ENCODE results near the gene L3MBTL4.

Gene L3MBTL4

GRCh38 chr18:6022845-6023244 is 391.9 kb downstream of the L3MBTL4 start:
- no peaks in the 10 kb centered on the region for H3K9me3 ChIP-seq (ENCODE audit: control insufficient read depth, insufficient read depth, low read length)
- WGBS (ENCODE audit: insufficient coverage, insufficient read length): no CpG with 5 or more reads among the region's 5 CpGs
- H3K4me3 ChIP-seq (ENCODE audit: low read length): no peak overlapping the region
- peaks cover 1% of the 10 kb centered on the region; the same call in 1 of the 2 replicates for H3K4me1 ChIP-seq (ENCODE audit: control insufficient read depth, insufficient read depth, low read length)
- DNase-seq (ENCODE audit: low read depth, low spot score): peak; percentile 7
- no peaks in the 10 kb centered on the region for H3K27me3 ChIP-seq (ENCODE audit: control insufficient read depth, insufficient read depth, low read length)
- no peaks in the 10 kb centered on the region for H3K36me3 ChIP-seq (ENCODE audit: control insufficient read depth, insufficient read depth, low read length)
- H3K27ac ChIP-seq (ENCODE audit: low read length): no peak overlapping the region

GRCh38 chr18:6022074-6022444 is 392.7 kb downstream of the L3MBTL4 start:
- H3K27me3 ChIP-seq (ENCODE audit: control insufficient read depth, insufficient read depth, low read length): no peaks in the 10 kb centered on the region
- DNase-seq (ENCODE audit: low read depth, low spot score): no peak

GRCh38 chr18:6021306-6022073 is 393.2 kb downstream of the L3MBTL4 start:
- H3K27ac ChIP-seq (ENCODE audit: low read length): no peak overlapping the region
- H3K4me3 ChIP-seq (ENCODE audit: low read length): no peak overlapping the region
- peaks cover 1% of the 10 kb centered on the region; the same call in 1 of the 2 replicates for H3K4me1 ChIP-seq (ENCODE audit: control insufficient read depth, insufficient read depth, low read length)
- DNase-seq (ENCODE audit: low read depth, low spot score): no peak
- WGBS (ENCODE audit: insufficient coverage, insufficient read length): no CpG with 5 or more reads among the region's 12 CpGs
- no peaks in the 10 kb centered on the region for H3K27me3 ChIP-seq (ENCODE audit: control insufficient read depth, insufficient read depth, low read length)
- no peaks in the 10 kb centered on the region for H3K9me3 ChIP-seq (ENCODE audit: control insufficient read depth, insufficient read depth, low read length)
- H3K36me3 ChIP-seq (ENCODE audit: control insufficient read depth, insufficient read depth, low read length): no peaks in the 10 kb centered on the region

More at GRCh38 chr18:6022074-6022444, 392.7 kb downstream of the L3MBTL4 start:
- H3K9me3 ChIP-seq (ENCODE audit: control insufficient read depth, insufficient read depth, low read length): no peaks in the 10 kb centered on the region
- no peak overlapping the region for H3K4me3 ChIP-seq (ENCODE audit: low read length)
- H3K4me1 ChIP-seq (ENCODE audit: control insufficient read depth, insufficient read depth, low read length): peaks cover 1% of the 10 kb centered on the region; the same call in 1 of the 2 replicates
- no peaks in the 10 kb centered on the region for H3K36me3 ChIP-seq (ENCODE audit: control insufficient read depth, insufficient read depth, low read length)
- WGBS (ENCODE audit: insufficient coverage, insufficient read length): no CpG with 5 or more reads among the region's 2 CpGs
- H3K27ac ChIP-seq (ENCODE audit: low read length): no peak overlapping the region

GRCh38 chr18:6018671-6019070 is 396.0 kb downstream of the L3MBTL4 start:
- no peak overlapping the region for H3K4me3 ChIP-seq (ENCODE audit: low read length)
- H3K4me1 ChIP-seq (ENCODE audit: control insufficient read depth, insufficient read depth, low read length): peaks cover 1% of the 10 kb centered on the region; the same call in 1 of the 2 replicates
- no peak overlapping the region for H3K27ac ChIP-seq (ENCODE audit: low read length)
- no CpG with 5 or more reads among the region's 1 CpG for WGBS (ENCODE audit: insufficient coverage, insufficient read length)
- DNase-seq (ENCODE audit: low read depth, low spot score): no peak
- H3K27me3 ChIP-seq (ENCODE audit: control insufficient read depth, insufficient read depth, low read length): no peaks in the 10 kb centered on the region
- H3K9me3 ChIP-seq (ENCODE audit: control insufficient read depth, insufficient read depth, low read length): no peaks in the 10 kb centered on the region
- no peaks in the 10 kb centered on the region for H3K36me3 ChIP-seq (ENCODE audit: control insufficient read depth, insufficient read depth, low read length)

- no CpG with 5 or more reads among the region's 5 CpGs for WGBS (ENCODE audit: insufficient coverage, insufficient read length)
Measured at GRCh38 chr18:6017171-6017570, 397.5 kb downstream of the L3MBTL4 start.

GRCh38 chr18:6015364-6015763 is 399.3 kb downstream of the L3MBTL4 start:
- no peak for DNase-seq (ENCODE audit: low read depth, low spot score)
- Histone ChIP-seq H3K9me3 (ENCODE audit: control insufficient read depth, insufficient read depth, low read length) (no peaks in the 10 kb centered on the region), H3K27me3 (ENCODE audit: control insufficient read depth, insufficient read depth, low read length) (no peaks in the 10 kb centered on the region), H3K4me3 (ENCODE audit: low read length) (no peak overlapping the region), H3K27ac (ENCODE audit: low read length) (no peak overlapping the region), H3K36me3 (ENCODE audit: control insufficient read depth, insufficient read depth, low read length) (no peaks in the 10 kb centered on the region), H3K4me1 (ENCODE audit: control insufficient read depth, insufficient read depth, low read length) (no peaks in the 10 kb centered on the region)
- WGBS (ENCODE audit: insufficient coverage, insufficient read length): no CpG with 5 or more reads among the region's 5 CpGs

More at GRCh38 chr18:6017171-6017570, 397.5 kb downstream of the L3MBTL4 start:
- no peak for DNase-seq (ENCODE audit: low read depth, low spot score)
- Histone ChIP-seq H3K27ac (ENCODE audit: low read length) (no peak overlapping the region), H3K9me3 (ENCODE audit: control insufficient read depth, insufficient read depth, low read length) (no peaks in the 10 kb centered on the region), H3K4me3 (ENCODE audit: low read length) (no peak overlapping the region), H3K27me3 (ENCODE audit: control insufficient read depth, insufficient read depth, low read length) (no peaks in the 10 kb centered on the region), H3K4me1 (ENCODE audit: control insufficient read depth, insufficient read depth, low read length) (no peaks in the 10 kb centered on the region), H3K36me3 (ENCODE audit: control insufficient read depth, insufficient read depth, low read length) (no peaks in the 10 kb centered on the region)

GRCh38 chr18:6013171-6013810 is 401.4 kb downstream of the L3MBTL4 start:
- H3K27me3 ChIP-seq (ENCODE audit: control insufficient read depth, insufficient read depth, low read length): no peaks in the 10 kb centered on the region

GRCh38 chr18:6010921-6011320 is 403.8 kb downstream of the L3MBTL4 start:
- no peak overlapping the region for H3K27ac ChIP-seq (ENCODE audit: low read length)
- no peaks in the 10 kb centered on the region for H3K36me3 ChIP-seq (ENCODE audit: control insufficient read depth, insufficient read depth, low read length)
- no peak overlapping the region for H3K4me3 ChIP-seq (ENCODE audit: low read length)
- no peaks in the 10 kb centered on the region for H3K4me1 ChIP-seq (ENCODE audit: control insufficient read depth, insufficient read depth, low read length)
- no peak for DNase-seq (ENCODE audit: low read depth, low spot score)
- H3K9me3 ChIP-seq (ENCODE audit: control insufficient read depth, insufficient read depth, low read length): no peaks in the 10 kb centered on the region
- no CpG with 5 or more reads among the region's 1 CpG for WGBS (ENCODE audit: insufficient coverage, insufficient read length)
- H3K27me3 ChIP-seq (ENCODE audit: control insufficient read depth, insufficient read depth, low read length): no peaks in the 10 kb centered on the region

More at GRCh38 chr18:6013171-6013810, 401.4 kb downstream of the L3MBTL4 start:
- Histone ChIP-seq H3K4me3 (ENCODE audit: low read length) (no peak overlapping the region), H3K9me3 (ENCODE audit: control insufficient read depth, insufficient read depth, low read length) (no peaks in the 10 kb centered on the region), H3K27ac (ENCODE audit: low read length) (no peak overlapping the region), H3K4me1 (ENCODE audit: control insufficient read depth, insufficient read depth, low read length) (no peaks in the 10 kb centered on the region), H3K36me3 (ENCODE audit: control insufficient read depth, insufficient read depth, low read length) (no peaks in the 10 kb centered on the region)
- no CpG with 5 or more reads among the region's 11 CpGs for WGBS (ENCODE audit: insufficient coverage, insufficient read length)
- DNase-seq (ENCODE audit: low read depth, low spot score): no peak

- DNase-seq (ENCODE audit: low read depth, low spot score): no peak
- Histone ChIP-seq H3K4me1 (ENCODE audit: control insufficient read depth, insufficient read depth, low read length) (no peaks in the 10 kb centered on the region), H3K27ac (ENCODE audit: low read length) (no peak overlapping the region), H3K27me3 (ENCODE audit: control insufficient read depth, insufficient read depth, low read length) (no peaks in the 10 kb centered on the region), H3K4me3 (ENCODE audit: low read length) (no peak overlapping the region), H3K36me3 (ENCODE audit: control insufficient read depth, insufficient read depth, low read length) (no peaks in the 10 kb centered on the region), H3K9me3 (ENCODE audit: control insufficient read depth, insufficient read depth, low read length) (no peaks in the 10 kb centered on the region)
- WGBS (ENCODE audit: insufficient coverage, insufficient read length): 100% methylated on average over 2 of the region's 5 CpGs
Measured at GRCh38 chr18:6010284-6010683, 404.4 kb downstream of the L3MBTL4 start.

- H3K27ac ChIP-seq (ENCODE audit: low read length): no peak overlapping the region
- no CpG with 5 or more reads among the region's 4 CpGs for WGBS (ENCODE audit: insufficient coverage, insufficient read length)
- H3K9me3 ChIP-seq (ENCODE audit: control insufficient read depth, insufficient read depth, low read length): no peaks in the 10 kb centered on the region
- no peak overlapping the region for H3K4me3 ChIP-seq (ENCODE audit: low read length)
- DNase-seq (ENCODE audit: low read depth, low spot score): no peak
- H3K4me1 ChIP-seq (ENCODE audit: control insufficient read depth, insufficient read depth, low read length): no peaks in the 10 kb centered on the region
- no peaks in the 10 kb centered on the region for H3K27me3 ChIP-seq (ENCODE audit: control insufficient read depth, insufficient read depth, low read length)
- H3K36me3 ChIP-seq (ENCODE audit: control insufficient read depth, insufficient read depth, low read length): no peaks in the 10 kb centered on the region
Measured at GRCh38 chr18:6009756-6010155, 405.0 kb downstream of the L3MBTL4 start.

All from iPS DF 6.9 (cell line).